Type B pancreatic cell (in vitro differentiated cells): Measurements from ENCODE around the gene CD8A. TPM values are rescaled to one million over a fixed set of nuclear protein-coding genes. Genes with fewer than 3 reads are reported as not detected.

ENCODE experiments used
- DNase-seq: peaks from one replicate; pipeline ENCODE4 v3.0.0; 2021; ENCODE audit warnings: mixed read lengths; ENCODE audit not compliant: unreplicated experiment; ENCODE audit errors: extremely low spot score
- H3K27ac Mint-ChIP-seq: 2 replicates; pipeline ENCODE4 v1.8.0; 2021; ENCODE audit warnings: mild to moderate bottlenecking, mixed read lengths
- H3K27me3 Mint-ChIP-seq: 2 replicates; pipeline ENCODE4 v1.8.0; 2021; ENCODE audit warnings: mixed read lengths
- H3K36me3 Mint-ChIP-seq: 2 replicates; pipeline ENCODE4 v1.8.0; 2021; ENCODE audit warnings: mixed read lengths
- H3K4me1 Mint-ChIP-seq: one replicate; pipeline ENCODE4 v1.8.0; 2021; ENCODE audit warnings: mixed read lengths; ENCODE audit not compliant: unreplicated experiment
- H3K4me3 Mint-ChIP-seq: 2 replicates; pipeline ENCODE4 v1.8.0; 2021; ENCODE audit warnings: mild to moderate bottlenecking, mixed read lengths
- H3K9me3 Mint-ChIP-seq: 2 replicates; pipeline ENCODE4 v1.8.0; 2021; ENCODE audit warnings: mixed read lengths
- CTCF ChIP-seq: fragments of 200-600 bp; sonication (generic); conservative IDR thresholded peaks from 2 replicates; pipeline ENCODE4 v1.5.0; 2021; ENCODE audit warnings: antibody characterized with exemption, mild to moderate bottlenecking
- total RNA-seq: library from RNA; stranded (reverse); gene quantifications from 2 replicates; pipeline ENCODE4 v1.2.1, GENCODE V29; 2021; ENCODE audit warnings: low replicate concordance

CD8A gene
- total RNA-seq, 1 donor from 2014 or later, result 0.34 TPM

DNA sequence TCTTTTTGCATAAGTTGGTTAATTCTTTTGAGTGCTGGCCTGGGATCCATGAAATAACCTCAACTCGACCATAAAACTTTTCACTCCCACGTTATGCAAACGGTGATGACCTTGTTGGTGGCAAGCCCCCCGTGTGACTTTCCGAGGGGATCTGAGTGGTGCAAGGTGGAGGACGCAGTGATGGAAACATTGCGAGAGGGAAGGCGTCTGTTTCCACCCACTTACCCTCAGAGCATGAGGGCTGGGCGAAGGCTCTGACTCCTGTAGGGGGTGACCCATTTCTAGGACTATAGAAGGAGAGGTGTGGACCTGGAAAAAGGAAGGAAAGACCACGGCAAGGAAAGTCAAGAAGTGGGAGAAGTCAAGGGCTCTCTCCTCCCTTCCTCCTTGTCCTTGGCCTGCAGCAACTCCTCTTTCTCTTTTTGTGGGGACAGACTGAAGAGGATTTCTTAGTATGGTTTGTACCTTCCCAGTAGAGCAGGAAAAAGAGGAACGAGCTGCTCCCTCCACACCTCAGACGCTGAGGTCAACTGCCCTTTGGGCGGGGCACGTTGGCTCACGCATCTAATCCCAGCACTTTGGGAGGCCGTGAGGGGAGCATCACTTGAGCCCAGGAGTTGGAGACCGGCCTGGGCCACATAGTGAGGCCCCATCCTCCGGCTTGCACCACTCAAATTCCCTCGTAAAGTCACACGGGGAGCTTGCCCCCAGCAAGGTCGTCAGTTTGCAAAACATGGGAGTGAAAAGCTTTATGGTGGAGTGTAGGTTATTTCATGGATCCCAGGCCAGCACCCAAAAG, 15.5 kb upstream of the CD8A start:
- H3K27ac Mint-ChIP-seq, result no peak overlapping the region

DNA sequence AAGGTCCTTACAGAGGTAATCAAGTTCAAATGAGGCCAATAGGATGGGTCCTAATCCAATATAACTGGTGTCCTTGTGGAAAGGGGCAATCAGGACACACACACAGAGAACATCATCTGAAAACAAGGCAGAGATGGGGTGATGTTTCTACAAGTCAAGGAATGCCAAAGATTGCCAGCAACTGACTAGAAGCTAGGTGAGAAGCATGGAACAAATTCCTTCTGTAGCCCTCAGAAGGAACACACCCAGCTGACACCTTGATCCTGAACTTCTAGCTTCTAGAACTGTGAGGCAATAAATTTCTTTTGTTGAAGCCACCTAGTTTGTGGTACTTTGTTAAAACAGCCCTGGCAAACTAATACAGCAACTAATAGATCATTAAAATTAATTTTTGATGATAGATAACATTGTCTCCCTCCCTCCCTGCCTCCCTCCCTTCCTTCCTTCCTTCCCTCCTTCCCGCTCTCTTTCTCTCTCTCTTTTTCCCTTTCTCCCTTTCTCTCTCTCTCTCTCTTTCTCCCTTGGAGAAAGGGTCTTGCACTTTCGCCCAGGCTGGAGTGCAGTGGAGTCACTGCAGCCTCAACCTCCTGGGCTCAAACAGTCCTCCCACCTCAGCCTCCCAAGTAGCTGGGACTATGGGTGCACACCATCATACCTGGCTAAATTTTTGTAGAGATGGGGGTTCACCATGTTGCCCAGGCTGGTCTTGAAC, 10.3 kb upstream of the CD8A start:
- Mint-ChIP-seq H3K4me1 (no peaks in the 10 kb centered on the region), H3K4me3 (no peak overlapping the region), H3K27me3 (peaks cover 12% of the 10 kb centered on the region), H3K36me3 (no peaks in the 10 kb centered on the region), H3K27ac (no peak overlapping the region), H3K9me3 (peaks cover 12% of the 10 kb centered on the region)
- no peak for TF ChIP-seq CTCF
- DNase-seq, result no peak

More for the DNA sequence above, 15.5 kb upstream of the CD8A start:
- H3K9me3 Mint-ChIP-seq, result no peaks in the 10 kb centered on the region
- DNase-seq, result no peak
- peaks cover 3% of the 10 kb centered on the region for H3K27me3 Mint-ChIP-seq
- H3K4me3 Mint-ChIP-seq, result peak overlapping the region; percentile 56
- peaks cover 5% of the 10 kb centered on the region for H3K4me1 Mint-ChIP-seq
- no peak for TF ChIP-seq CTCF
- H3K36me3 Mint-ChIP-seq, result no peaks in the 10 kb centered on the region

DNA sequence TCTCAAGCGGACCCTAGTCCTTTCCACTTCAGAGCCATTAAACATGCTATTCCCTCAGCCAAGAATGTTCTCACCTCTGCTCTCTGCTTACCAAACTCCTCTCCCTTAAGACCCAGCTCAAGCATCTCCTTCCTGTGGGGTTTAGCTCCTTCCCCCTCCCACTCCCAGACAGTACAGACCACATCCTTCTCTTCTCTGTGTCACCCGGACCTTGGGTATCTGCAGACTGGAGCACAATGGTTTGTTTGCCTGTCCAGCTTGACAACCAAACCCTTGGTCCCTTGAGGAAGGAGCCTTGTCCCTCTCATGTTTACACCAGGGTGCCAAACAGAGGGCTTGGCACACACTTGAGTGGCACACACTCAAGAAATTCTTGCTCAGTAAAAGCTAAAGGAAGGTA, 4.1 kb upstream of the CD8A start:
- Mint-ChIP-seq H3K36me3 (no peaks in the 10 kb centered on the region), H3K9me3 (peaks cover 15% of the 10 kb centered on the region), H3K4me3 (no peak overlapping the region), H3K4me1 (peaks cover 9% of the 10 kb centered on the region), H3K27ac (no peak overlapping the region), H3K27me3 (peaks cover 69% of the 10 kb centered on the region)
- no peak for DNase-seq
- no peak for TF ChIP-seq CTCF

GRCh38 chr2:86793752-86794151, 3.0 kb upstream of the CD8A start:
- no peak for TF ChIP-seq CTCF
- Mint-ChIP-seq H3K9me3 (peaks cover 15% of the 10 kb centered on the region), H3K4me3 (no peak overlapping the region), H3K27me3 (peaks cover 76% of the 10 kb centered on the region), H3K4me1 (peaks cover 9% of the 10 kb centered on the region), H3K27ac (no peak overlapping the region), H3K36me3 (no peaks in the 10 kb centered on the region)
- DNase-seq, result no peak

DNA sequence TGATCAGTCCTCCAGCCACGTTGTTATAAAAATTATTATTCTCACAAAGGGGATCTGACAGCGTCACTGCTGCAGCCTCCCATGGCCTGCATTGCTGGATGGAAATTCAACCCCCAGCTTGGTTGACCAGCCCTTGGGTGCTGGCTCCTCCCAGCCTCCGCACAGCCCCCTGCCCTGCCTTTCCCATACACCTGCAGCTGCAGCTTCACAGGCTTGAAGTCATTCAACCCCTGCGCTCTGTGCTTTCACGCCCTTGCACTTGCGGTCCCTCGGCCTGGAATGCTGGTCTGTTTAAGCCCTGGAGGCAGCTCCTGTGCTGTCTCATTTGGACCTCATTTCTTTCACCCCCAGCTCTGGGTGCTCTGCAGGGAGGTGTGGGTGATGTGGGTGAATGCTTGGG, 860 bp upstream of the CD8A start:
- no peak for DNase-seq
- H3K9me3 Mint-ChIP-seq, result peaks cover 7% of the 10 kb centered on the region
- peaks cover 9% of the 10 kb centered on the region for H3K4me1 Mint-ChIP-seq
- H3K27ac Mint-ChIP-seq, result peak overlapping the region; percentile 19
- TF ChIP-seq CTCF, result no peak
- peak overlapping the region; percentile 72 for H3K4me3 Mint-ChIP-seq
- H3K27me3 Mint-ChIP-seq, result peaks cover 87% of the 10 kb centered on the region
- H3K36me3 Mint-ChIP-seq, result no peaks in the 10 kb centered on the region
